ENCODE measurements around the gene WDFY3. TPM values are rescaled to one million over a fixed set of nuclear protein-coding genes. Genes with fewer than 3 reads are reported as not detected.

WDFY3 gene
- total and polyA plus RNA-seq, 2 experiments from 2014 or later = 8.0 to 89.0 TPM

DNA sequence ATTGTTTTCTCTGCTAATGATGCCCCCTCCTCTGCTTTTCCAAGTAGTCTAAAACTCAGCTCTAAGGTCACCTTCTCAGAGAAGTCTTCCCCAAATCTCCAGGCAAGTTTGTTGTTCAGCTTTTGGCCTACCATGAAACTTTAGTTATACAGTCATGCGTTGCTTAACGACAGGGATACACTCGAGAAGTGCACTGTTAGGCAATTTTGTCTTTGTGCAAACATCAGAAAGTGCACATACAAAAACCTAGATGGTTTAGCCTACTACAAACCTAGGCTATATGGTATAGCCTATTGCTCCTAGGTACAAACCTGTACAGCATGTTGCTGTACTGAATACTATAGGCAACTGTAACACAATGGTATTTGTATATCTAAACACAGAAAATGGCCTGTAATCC lies 91.9 kb downstream of the WDFY3 start:
- DNase-seq (ENCODE audit: low spot score) = no peak
- TF ChIP-seq, protein P1, sequence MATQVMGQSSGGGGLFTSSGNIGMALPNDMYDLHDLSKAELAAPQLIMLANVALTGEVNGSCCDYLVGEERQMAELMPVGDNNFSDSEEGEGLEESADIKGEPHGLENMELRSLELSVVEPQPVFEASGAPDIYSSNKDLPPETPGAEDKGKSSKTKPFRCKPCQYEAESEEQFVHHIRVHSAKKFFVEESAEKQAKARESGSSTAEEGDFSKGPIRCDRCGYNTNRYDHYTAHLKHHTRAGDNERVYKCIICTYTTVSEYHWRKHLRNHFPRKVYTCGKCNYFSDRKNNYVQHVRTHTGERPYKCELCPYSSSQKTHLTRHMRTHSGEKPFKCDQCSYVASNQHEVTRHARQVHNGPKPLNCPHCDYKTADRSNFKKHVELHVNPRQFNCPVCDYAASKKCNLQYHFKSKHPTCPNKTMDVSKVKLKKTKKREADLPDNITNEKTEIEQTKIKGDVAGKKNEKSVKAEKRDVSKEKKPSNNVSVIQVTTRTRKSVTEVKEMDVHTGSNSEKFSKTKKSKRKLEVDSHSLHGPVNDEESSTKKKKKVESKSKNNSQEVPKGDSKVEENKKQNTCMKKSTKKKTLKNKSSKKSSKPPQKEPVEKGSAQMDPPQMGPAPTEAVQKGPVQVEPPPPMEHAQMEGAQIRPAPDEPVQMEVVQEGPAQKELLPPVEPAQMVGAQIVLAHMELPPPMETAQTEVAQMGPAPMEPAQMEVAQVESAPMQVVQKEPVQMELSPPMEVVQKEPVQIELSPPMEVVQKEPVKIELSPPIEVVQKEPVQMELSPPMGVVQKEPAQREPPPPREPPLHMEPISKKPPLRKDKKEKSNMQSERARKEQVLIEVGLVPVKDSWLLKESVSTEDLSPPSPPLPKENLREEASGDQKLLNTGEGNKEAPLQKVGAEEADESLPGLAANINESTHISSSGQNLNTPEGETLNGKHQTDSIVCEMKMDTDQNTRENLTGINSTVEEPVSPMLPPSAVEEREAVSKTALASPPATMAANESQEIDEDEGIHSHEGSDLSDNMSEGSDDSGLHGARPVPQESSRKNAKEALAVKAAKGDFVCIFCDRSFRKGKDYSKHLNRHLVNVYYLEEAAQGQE (IDR thresholded peaks at IDR 0.05; ENCODE audit: unreplicated experiment) = no peak
- no peak for TF ChIP-seq POLR2AphosphoS5 (IDR thresholded peaks at IDR 0.05; ENCODE audit: low read depth)
- TF ChIP-seq, protein P2, sequence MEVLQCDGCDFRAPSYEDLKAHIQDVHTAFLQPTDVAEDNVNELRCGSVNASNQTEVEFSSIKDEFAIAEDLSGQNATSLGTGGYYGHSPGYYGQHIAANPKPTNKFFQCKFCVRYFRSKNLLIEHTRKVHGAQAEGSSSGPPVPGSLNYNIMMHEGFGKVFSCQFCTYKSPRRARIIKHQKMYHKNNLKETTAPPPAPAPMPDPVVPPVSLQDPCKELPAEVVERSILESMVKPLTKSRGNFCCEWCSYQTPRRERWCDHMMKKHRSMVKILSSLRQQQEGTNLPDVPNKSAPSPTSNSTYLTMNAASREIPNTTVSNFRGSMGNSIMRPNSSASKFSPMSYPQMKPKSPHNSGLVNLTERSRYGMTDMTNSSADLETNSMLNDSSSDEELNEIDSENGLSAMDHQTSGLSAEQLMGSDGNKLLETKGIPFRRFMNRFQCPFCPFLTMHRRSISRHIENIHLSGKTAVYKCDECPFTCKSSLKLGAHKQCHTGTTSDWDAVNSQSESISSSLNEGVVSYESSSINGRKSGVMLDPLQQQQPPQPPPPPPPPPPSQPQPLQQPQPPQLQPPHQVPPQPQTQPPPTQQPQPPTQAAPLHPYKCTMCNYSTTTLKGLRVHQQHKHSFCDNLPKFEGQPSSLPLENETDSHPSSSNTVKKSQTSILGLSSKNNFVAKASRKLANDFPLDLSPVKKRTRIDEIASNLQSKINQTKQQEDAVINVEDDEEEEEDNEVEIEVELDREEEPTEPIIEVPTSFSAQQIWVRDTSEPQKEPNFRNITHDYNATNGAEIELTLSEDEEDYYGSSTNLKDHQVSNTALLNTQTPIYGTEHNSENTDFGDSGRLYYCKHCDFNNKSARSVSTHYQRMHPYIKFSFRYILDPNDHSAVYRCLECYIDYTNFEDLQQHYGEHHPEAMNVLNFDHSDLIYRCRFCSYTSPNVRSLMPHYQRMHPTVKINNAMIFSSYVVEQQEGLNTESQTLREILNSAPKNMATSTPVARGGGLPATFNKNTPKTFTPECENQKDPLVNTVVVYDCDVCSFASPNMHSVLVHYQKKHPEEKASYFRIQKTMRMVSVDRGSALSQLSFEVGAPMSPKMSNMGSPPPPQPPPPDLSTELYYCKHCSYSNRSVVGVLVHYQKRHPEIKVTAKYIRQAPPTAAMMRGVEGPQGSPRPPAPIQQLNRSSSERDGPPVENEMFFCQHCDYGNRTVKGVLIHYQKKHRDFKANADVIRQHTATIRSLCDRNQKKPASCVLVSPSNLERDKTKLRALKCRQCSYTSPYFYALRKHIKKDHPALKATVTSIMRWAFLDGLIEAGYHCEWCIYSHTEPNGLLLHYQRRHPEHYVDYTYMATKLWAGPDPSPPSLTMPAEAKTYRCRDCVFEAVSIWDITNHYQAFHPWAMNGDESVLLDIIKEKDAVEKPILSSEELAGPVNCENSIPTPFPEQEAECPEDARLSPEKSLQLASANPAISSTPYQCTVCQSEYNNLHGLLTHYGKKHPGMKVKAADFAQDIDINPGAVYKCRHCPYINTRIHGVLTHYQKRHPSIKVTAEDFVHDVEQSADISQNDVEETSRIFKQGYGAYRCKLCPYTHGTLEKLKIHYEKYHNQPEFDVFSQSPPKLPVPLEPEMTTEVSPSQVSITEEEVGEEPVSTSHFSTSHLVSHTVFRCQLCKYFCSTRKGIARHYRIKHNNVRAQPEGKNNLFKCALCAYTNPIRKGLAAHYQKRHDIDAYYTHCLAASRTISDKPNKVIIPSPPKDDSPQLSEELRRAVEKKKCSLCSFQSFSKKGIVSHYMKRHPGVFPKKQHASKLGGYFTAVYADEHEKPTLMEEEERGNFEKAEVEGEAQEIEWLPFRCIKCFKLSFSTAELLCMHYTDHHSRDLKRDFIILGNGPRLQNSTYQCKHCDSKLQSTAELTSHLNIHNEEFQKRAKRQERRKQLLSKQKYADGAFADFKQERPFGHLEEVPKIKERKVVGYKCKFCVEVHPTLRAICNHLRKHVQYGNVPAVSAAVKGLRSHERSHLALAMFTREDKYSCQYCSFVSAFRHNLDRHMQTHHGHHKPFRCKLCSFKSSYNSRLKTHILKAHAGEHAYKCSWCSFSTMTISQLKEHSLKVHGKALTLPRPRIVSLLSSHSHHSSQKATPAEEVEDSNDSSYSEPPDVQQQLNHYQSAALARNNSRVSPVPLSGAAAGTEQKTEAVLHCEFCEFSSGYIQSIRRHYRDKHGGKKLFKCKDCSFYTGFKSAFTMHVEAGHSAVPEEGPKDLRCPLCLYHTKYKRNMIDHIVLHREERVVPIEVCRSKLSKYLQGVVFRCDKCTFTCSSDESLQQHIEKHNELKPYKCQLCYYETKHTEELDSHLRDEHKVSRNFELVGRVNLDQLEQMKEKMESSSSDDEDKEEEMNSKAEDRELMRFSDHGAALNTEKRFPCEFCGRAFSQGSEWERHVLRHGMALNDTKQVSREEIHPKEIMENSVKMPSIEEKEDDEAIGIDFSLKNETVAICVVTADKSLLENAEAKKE (CRISPR knock-in tag; IDR thresholded peaks at IDR 0.05) = no peak
- no peak for TF ChIP-seq JUNB (IDR thresholded peaks at IDR 0.05; ENCODE audit: unreplicated experiment)
- no peak for TF ChIP-seq NANOG (IDR thresholded peaks at IDR 0.05; ENCODE audit: borderline replicate concordance)
- TF ChIP-seq CREB1 (CRISPR knock-in tag; IDR thresholded peaks at IDR 0.05; ENCODE audit: low read depth) = no peak
- TF ChIP-seq, protein P3, sequence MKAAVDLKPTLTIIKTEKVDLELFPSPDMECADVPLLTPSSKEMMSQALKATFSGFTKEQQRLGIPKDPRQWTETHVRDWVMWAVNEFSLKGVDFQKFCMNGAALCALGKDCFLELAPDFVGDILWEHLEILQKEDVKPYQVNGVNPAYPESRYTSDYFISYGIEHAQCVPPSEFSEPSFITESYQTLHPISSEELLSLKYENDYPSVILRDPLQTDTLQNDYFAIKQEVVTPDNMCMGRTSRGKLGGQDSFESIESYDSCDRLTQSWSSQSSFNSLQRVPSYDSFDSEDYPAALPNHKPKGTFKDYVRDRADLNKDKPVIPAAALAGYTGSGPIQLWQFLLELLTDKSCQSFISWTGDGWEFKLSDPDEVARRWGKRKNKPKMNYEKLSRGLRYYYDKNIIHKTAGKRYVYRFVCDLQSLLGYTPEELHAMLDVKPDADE (IDR thresholded peaks at IDR 0.05) = no peak
- TF ChIP-seq ZNF114 (CRISPR knock-in tag; IDR thresholded peaks at IDR 0.05) = no peak
- no peak for TF ChIP-seq STAT1 (IDR thresholded peaks at IDR 0.05; ENCODE audit: unreplicated experiment)
- no peak for TF ChIP-seq ZNF331 (CRISPR knock-in tag; IDR thresholded peaks at IDR 0.05; ENCODE audit: low read depth)
- no peak for TF ChIP-seq EZH2phosphoT487 (IDR thresholded peaks at IDR 0.05; ENCODE audit: unreplicated experiment)
- TF ChIP-seq, protein P4, sequence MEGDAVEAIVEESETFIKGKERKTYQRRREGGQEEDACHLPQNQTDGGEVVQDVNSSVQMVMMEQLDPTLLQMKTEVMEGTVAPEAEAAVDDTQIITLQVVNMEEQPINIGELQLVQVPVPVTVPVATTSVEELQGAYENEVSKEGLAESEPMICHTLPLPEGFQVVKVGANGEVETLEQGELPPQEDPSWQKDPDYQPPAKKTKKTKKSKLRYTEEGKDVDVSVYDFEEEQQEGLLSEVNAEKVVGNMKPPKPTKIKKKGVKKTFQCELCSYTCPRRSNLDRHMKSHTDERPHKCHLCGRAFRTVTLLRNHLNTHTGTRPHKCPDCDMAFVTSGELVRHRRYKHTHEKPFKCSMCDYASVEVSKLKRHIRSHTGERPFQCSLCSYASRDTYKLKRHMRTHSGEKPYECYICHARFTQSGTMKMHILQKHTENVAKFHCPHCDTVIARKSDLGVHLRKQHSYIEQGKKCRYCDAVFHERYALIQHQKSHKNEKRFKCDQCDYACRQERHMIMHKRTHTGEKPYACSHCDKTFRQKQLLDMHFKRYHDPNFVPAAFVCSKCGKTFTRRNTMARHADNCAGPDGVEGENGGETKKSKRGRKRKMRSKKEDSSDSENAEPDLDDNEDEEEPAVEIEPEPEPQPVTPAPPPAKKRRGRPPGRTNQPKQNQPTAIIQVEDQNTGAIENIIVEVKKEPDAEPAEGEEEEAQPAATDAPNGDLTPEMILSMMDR (conservative IDR thresholded peaks at IDR 0.05; ENCODE audit: low read depth in 2 of 2) = no peak
- H3K27ac ChIP-seq (ENCODE audit: low read depth) = no peak overlapping the region
- no peak overlapping the region for H3K4me3 ChIP-seq
- H3K9me3 Mint-ChIP-seq = no peaks in the 10 kb centered on the region
- H3K4me3 Mint-ChIP-seq = no peak overlapping the region
- peaks cover 34% of the 10 kb centered on the region for H3K4me1 Mint-ChIP-seq
- H3K79me2 ChIP-seq (replicated peaks; ENCODE audit: insufficient read depth) = peaks cover 16% of the 10 kb centered on the region
- H3K27ac Mint-ChIP-seq = 0 out of 2 replicates have a peak overlapping the region, but pooled peaks have one; percentile 12
- no peak overlapping the region for H3K4me2 ChIP-seq
- H2AFZ ChIP-seq = no peak overlapping the region
- H3K27me3 ChIP-seq (ENCODE audit: insufficient read depth) = no peaks in the 10 kb centered on the region
- no peaks in the 10 kb centered on the region for H3K36me3 Mint-ChIP-seq (ENCODE audit: low read depth)
- peaks cover 20% of the 10 kb centered on the region for H3K4me1 ChIP-seq (ENCODE audit: insufficient read depth)
- H3K9me2 ChIP-seq (ENCODE audit: insufficient read depth) = no peaks in the 10 kb centered on the region
- no peaks in the 10 kb centered on the region for H3F3A ChIP-seq (replicated peaks; ENCODE audit: low read depth)
- no peaks in the 10 kb centered on the region; the same call in 1 of the 2 replicates for H4K20me1 ChIP-seq (replicated peaks; ENCODE audit: insufficient read depth)
- no peaks in the 10 kb centered on the region for H3K36me3 ChIP-seq (ENCODE audit: insufficient read depth)
- no peaks in the 10 kb centered on the region for H3K27me3 Mint-ChIP-seq (ENCODE audit: insufficient read depth, low read depth, poor library complexity)
- ATAC-seq = no peak
